ENCODE measurements around the gene SPI1.

GRCh38 chr11:47413351-47413750 lies 35.0 kb upstream of the SPI1 start:
- TF ChIP-seq SREBF2 (IDR thresholded peaks at IDR 0.05) (no peak), CTCF (IDR thresholded peaks at IDR 0.05) (no peak), EP300 (IDR thresholded peaks at IDR 0.05) (no peak), ZSCAN20 (CRISPR knock-in tag; IDR thresholded peaks at IDR 0.05) (no peak)

Data from A549 (cell line).